Neural cell (in vitro differentiated cells): ENCODE data around the gene MSI2. TPM values are rescaled to one million over a fixed set of nuclear protein-coding genes. Genes with fewer than 3 reads are reported as not detected.

Experiments used
- H2AFZ ChIP-seq: fragments of 200-600, 300-800 bp; sonication (generic), shearing (Covaris generic); 2 replicates; pipeline ENCODE4 v1.6.0; 2014; ENCODE audit warnings: low read depth, mild to moderate bottlenecking, antibody characterized with exemption, low read length, moderate library complexity
- H3F3A ChIP-seq: fragments of 200-600 bp; shearing (Covaris generic); 2 replicates; pipeline ENCODE4 v1.6.1; 2016; ENCODE audit warnings: mild to moderate bottlenecking, moderate library complexity, mixed read lengths, antibody characterized with exemption, low read length; ENCODE audit not compliant: insufficient read depth, poor library complexity, severe bottlenecking
- H3K27ac ChIP-seq: fragments of 200-600, 300-800 bp; sonication (generic), shearing (Covaris generic); 2 replicates; pipeline ENCODE4 v1.5.1; 2014; ENCODE audit warnings: mild to moderate bottlenecking, low read length, moderate library complexity
- H3K27me3 ChIP-seq: fragments of 300-800, 200-600 bp; sonication (generic), shearing (Covaris generic); 2 replicates; pipeline ENCODE4 v1.6.0; 2014; ENCODE audit warnings: mild to moderate bottlenecking, low read depth, low read length, moderate library complexity; ENCODE audit not compliant: insufficient read depth
- H3K36me3 ChIP-seq: fragments of 300-800, 200-600 bp; sonication (generic), shearing (Covaris generic); 2 replicates; pipeline ENCODE4 v1.5.1; 2014; ENCODE audit warnings: mild to moderate bottlenecking, antibody characterized with exemption, low read length, moderate library complexity; ENCODE audit not compliant: insufficient read depth
- H3K4me2 ChIP-seq: fragments of 300-800, 200-600 bp; sonication (generic), shearing (Covaris generic); 2 replicates; pipeline ENCODE4 v1.6.0; 2014; ENCODE audit warnings: mild to moderate bottlenecking, low read length
- H3K4me3 ChIP-seq: fragments of 300-800, 200-600 bp; sonication (generic), shearing (Covaris generic); 2 replicates; pipeline ENCODE4 v1.5.1; 2014; ENCODE audit warnings: mild to moderate bottlenecking, low read length, moderate library complexity
- H3K79me2 ChIP-seq: fragments of 200-600 bp; shearing (Covaris generic); replicated peaks from 2 replicates; pipeline ENCODE4 v1.6.0; 2014; ENCODE audit warnings: mild to moderate bottlenecking, low read length, moderate library complexity; ENCODE audit not compliant: insufficient read depth
- H3K9ac ChIP-seq: fragments of 300-800, 200-600 bp; sonication (generic), shearing (Covaris generic); 2 replicates; pipeline ENCODE4 v1.6.1; 2016; ENCODE audit warnings: mild to moderate bottlenecking, low read length, mixed read lengths
- H3K9me2 ChIP-seq: fragments of 200-600 bp; shearing (Covaris generic); 2 replicates; pipeline ENCODE4 v1.6.1; 2016; ENCODE audit warnings: mild to moderate bottlenecking, low read length, mixed read lengths; ENCODE audit not compliant: insufficient read depth
- H3K9me3 ChIP-seq: fragments of 200-600, 300-800 bp; sonication (generic), shearing (Covaris generic); 2 replicates; pipeline ENCODE4 v1.6.1; 2016; ENCODE audit warnings: mild to moderate bottlenecking, mixed run types, low read length, moderate library complexity, mixed read lengths
- H4K20me1 ChIP-seq: fragments of 200-600 bp; shearing (Covaris generic); 2 replicates; pipeline ENCODE4 v1.6.1; 2016; ENCODE audit warnings: mild to moderate bottlenecking, mixed run types; ENCODE audit not compliant: insufficient read depth
- CTCF ChIP-seq: fragments of 450-650 bp; IDR thresholded peaks from 2 replicates; pipeline ENCODE4 v1.5.1; 2014; ENCODE audit warnings: antibody characterized with exemption, mild to moderate bottlenecking, moderate library complexity; ENCODE audit not compliant: poor library complexity, severe bottlenecking
- EP300 ChIP-seq: fragments of 450-650 bp; conservative IDR thresholded peaks from 2 replicates; pipeline ENCODE4 v1.6.1; 2014; ENCODE audit warnings: antibody characterized with exemption, mild to moderate bottlenecking, moderate library complexity; ENCODE audit not compliant: poor library complexity, severe bottlenecking
- EZH2 ChIP-seq: fragments of 200-600, 300-800 bp; shearing (Covaris generic), sonication (generic); IDR thresholded peaks from 2 replicates; pipeline ENCODE4 v1.6.1; 2014; ENCODE audit warnings: antibody characterized with exemption, low read length, borderline replicate concordance, mild to moderate bottlenecking; ENCODE audit not compliant: insufficient read depth, poor library complexity, severe bottlenecking
- MXI1 ChIP-seq: fragments of 450-650 bp; conservative IDR thresholded peaks from 2 replicates; pipeline ENCODE4 v1.6.1; 2014; ENCODE audit warnings: antibody characterized with exemption, mild to moderate bottlenecking; ENCODE audit not compliant: poor library complexity, severe bottlenecking
- POLR2AphosphoS5 ChIP-seq: IDR thresholded peaks from 2 replicates; pipeline ENCODE4 v1.6.1; 2012
- RAD21 ChIP-seq: fragments of 450-650 bp; conservative IDR thresholded peaks from 2 replicates; pipeline ENCODE4 v1.6.1; 2014; ENCODE audit warnings: antibody characterized with exemption, mild to moderate bottlenecking, moderate library complexity
- REST ChIP-seq: IDR thresholded peaks from 2 replicates; pipeline ENCODE4 v1.6.1; 2012; ENCODE audit warnings: borderline replicate concordance
- SMC3 ChIP-seq: fragments of 450-650 bp; conservative IDR thresholded peaks from 2 replicates; pipeline ENCODE4 v1.6.1; 2014; ENCODE audit warnings: antibody characterized with exemption, mild to moderate bottlenecking, moderate library complexity; ENCODE audit not compliant: poor library complexity
- TAF1 ChIP-seq: IDR thresholded peaks from 2 replicates; pipeline ENCODE4 v1.6.1; 2012; ENCODE audit warnings: low read depth
- polyA plus RNA-seq: library from polyadenylated mRNA; depleted of rRNA; stranded (reverse); fragments of >200 nt; gene quantifications from 2 replicates; pipeline ENCODE4 v1.2.3, GENCODE V29; 2014

Gene MSI2
- polyA plus RNA-seq, 1 donor from 2014 or later = 61.4 TPM

GRCh38 chr17:57305908-57306504 lies 49.7 kb downstream of the MSI2 start:
- Histone ChIP-seq H3K4me3 (no peak overlapping the region), H4K20me1 (no peaks in the 10 kb centered on the region), H3K27me3 (no peaks in the 10 kb centered on the region), H3F3A (no peaks in the 10 kb centered on the region), H3K27ac (no peak overlapping the region), H3K9me2 (no peaks in the 10 kb centered on the region), H3K4me2 (no peak overlapping the region), H2AFZ (no peak overlapping the region), H3K79me2 (peaks cover 72% of the 10 kb centered on the region), H3K9me3 (no peaks in the 10 kb centered on the region), H3K9ac (no peak overlapping the region), H3K36me3 (peaks cover 4% of the 10 kb centered on the region)
- TF ChIP-seq EP300 (no peak), MXI1 (no peak), REST (no peak), POLR2AphosphoS5 (no peak), SMC3 (no peak), EZH2 (no peak), CTCF (no peak)

GRCh38 chr17:57308543-57309186 lies 52.3 kb downstream of the MSI2 start:
- Histone ChIP-seq H2AFZ (no peak overlapping the region), H3K27me3 (no peaks in the 10 kb centered on the region), H3K27ac (no peak overlapping the region), H4K20me1 (no peaks in the 10 kb centered on the region), H3K9me2 (no peaks in the 10 kb centered on the region), H3K79me2 (peaks cover 61% of the 10 kb centered on the region), H3K4me2 (no peak overlapping the region), H3K9me3 (no peaks in the 10 kb centered on the region), H3F3A (no peaks in the 10 kb centered on the region), H3K36me3 (no peaks in the 10 kb centered on the region), H3K9ac (no peak overlapping the region), H3K4me3 (no peak overlapping the region)
- TF ChIP-seq SMC3 (no peak), CTCF (no peak), RAD21 (no peak), REST (no peak), EZH2 (no peak), TAF1 (no peak), MXI1 (no peak), POLR2AphosphoS5 (no peak), EP300 (no peak)
